ENCODE measurements around the gene TERT. TPM values are rescaled to one million over a fixed set of nuclear protein-coding genes. Genes with fewer than 3 reads are reported as not detected.

TERT gene
- total and polyA plus RNA-seq, 2 of the 13 experiments (the other 11 are each of a cell fraction or from before 2014, with no cell fraction given), result 4.3 to 5.9 TPM

DNA sequence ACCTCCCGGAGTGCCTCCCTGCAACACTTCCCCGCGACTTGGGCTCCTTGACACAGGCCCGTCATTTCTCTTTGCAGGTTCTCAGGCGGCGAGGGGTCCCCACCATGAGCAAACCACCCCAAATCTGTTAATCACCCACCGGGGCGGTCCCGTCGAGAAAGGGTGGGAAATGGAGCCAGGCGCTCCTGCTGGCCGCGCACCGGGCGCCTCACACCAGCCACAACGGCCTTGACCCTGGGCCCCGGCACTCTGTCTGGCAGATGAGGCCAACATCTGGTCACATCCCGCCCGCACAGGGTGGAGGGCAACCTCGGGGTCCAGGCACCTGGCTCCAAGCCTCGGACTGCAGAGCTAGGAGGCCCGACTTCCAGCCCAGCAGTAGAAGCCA, 776 bp upstream of the TERT start (continued):
- TF ChIP-seq, protein P1, sequence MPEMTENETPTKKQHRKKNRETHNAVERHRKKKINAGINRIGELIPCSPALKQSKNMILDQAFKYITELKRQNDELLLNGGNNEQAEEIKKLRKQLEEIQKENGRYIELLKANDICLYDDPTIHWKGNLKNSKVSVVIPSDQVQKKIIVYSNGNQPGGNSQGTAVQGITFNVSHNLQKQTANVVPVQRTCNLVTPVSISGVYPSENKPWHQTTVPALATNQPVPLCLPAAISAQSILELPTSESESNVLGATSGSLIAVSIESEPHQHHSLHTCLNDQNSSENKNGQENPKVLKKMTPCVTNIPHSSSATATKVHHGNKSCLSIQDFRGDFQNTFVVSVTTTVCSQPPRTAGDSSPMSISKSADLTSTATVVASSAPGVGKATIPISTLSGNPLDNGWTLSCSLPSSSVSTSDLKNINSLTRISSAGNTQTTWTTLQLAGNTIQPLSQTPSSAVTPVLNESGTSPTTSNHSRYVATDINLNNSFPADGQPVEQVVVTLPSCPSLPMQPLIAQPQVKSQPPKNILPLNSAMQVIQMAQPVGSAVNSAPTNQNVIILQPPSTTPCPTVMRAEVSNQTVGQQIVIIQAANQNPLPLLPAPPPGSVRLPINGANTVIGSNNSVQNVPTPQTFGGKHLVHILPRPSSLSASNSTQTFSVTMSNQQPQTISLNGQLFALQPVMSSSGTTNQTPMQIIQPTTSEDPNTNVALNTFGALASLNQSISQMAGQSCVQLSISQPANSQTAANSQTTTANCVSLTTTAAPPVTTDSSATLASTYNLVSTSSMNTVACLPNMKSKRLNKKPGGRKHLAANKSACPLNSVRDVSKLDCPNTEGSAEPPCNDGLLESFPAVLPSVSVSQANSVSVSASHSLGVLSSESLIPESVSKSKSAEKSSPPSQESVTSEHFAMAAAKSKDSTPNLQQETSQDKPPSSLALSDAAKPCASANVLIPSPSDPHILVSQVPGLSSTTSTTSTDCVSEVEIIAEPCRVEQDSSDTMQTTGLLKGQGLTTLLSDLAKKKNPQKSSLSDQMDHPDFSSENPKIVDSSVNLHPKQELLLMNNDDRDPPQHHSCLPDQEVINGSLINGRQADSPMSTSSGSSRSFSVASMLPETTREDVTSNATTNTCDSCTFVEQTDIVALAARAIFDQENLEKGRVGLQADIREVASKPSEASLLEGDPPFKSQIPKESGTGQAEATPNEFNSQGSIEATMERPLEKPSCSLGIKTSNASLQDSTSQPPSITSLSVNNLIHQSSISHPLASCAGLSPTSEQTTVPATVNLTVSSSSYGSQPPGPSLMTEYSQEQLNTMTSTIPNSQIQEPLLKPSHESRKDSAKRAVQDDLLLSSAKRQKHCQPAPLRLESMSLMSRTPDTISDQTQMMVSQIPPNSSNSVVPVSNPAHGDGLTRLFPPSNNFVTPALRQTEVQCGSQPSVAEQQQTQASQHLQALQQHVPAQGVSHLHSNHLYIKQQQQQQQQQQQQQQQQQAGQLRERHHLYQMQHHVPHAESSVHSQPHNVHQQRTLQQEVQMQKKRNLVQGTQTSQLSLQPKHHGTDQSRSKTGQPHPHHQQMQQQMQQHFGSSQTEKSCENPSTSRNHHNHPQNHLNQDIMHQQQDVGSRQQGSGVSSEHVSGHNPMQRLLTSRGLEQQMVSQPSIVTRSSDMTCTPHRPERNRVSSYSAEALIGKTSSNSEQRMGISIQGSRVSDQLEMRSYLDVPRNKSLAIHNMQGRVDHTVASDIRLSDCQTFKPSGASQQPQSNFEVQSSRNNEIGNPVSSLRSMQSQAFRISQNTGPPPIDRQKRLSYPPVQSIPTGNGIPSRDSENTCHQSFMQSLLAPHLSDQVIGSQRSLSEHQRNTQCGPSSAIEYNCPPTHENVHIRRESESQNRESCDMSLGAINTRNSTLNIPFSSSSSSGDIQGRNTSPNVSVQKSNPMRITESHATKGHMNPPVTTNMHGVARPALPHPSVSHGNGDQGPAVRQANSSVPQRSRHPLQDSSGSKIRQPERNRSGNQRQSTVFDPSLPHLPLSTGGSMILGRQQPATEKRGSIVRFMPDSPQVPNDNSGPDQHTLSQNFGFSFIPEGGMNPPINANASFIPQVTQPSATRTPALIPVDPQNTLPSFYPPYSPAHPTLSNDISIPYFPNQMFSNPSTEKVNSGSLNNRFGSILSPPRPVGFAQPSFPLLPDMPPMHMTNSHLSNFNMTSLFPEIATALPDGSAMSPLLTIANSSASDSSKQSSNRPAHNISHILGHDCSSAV (CRISPR knock-in tag; IDR thresholded peaks at IDR 0.05; ENCODE audit: borderline replicate concordance), result no peak
- TF ChIP-seq PAF1 (CRISPR knock-in tag; IDR thresholded peaks at IDR 0.05) (no peak), KAT7 (CRISPR knock-in tag; IDR thresholded peaks at IDR 0.05; ENCODE audit: borderline replicate concordance) (no peak), ZSCAN29 (CRISPR knock-in tag; conservative IDR thresholded peaks at IDR 0.05) (no peak), HHEX (CRISPR knock-in tag; IDR thresholded peaks at IDR 0.05) (no peak), ZNF746 (CRISPR knock-in tag; IDR thresholded peaks at IDR 0.05) (no peak), ZBTB38 (CRISPR knock-in tag; IDR thresholded peaks at IDR 0.05) (peak; percentile 66; the same call in 1 of the 2 replicates), ZSCAN30 (CRISPR knock-in tag; IDR thresholded peaks at IDR 0.05) (no peak), NR1H2 (CRISPR knock-in tag; IDR thresholded peaks at IDR 0.05; ENCODE audit: borderline replicate concordance, low read depth) (no peak), TOE1 (CRISPR knock-in tag; IDR thresholded peaks at IDR 0.05) (no peak)
- TF ChIP-seq, protein P2, sequence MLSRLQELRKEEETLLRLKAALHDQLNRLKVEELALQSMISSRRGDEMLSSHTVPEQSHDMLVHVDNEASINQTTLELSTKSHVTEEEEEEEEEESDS (CRISPR knock-in tag; IDR thresholded peaks at IDR 0.05; ENCODE audit: borderline replicate concordance), result no peak
- TF ChIP-seq, protein P3, sequence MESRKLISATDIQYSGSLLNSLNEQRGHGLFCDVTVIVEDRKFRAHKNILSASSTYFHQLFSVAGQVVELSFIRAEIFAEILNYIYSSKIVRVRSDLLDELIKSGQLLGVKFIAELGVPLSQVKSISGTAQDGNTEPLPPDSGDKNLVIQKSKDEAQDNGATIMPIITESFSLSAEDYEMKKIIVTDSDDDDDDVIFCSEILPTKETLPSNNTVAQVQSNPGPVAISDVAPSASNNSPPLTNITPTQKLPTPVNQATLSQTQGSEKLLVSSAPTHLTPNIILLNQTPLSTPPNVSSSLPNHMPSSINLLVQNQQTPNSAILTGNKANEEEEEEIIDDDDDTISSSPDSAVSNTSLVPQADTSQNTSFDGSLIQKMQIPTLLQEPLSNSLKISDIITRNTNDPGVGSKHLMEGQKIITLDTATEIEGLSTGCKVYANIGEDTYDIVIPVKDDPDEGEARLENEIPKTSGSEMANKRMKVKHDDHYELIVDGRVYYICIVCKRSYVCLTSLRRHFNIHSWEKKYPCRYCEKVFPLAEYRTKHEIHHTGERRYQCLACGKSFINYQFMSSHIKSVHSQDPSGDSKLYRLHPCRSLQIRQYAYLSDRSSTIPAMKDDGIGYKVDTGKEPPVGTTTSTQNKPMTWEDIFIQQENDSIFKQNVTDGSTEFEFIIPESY (CRISPR knock-in tag; IDR thresholded peaks at IDR 0.05), result peak; percentile 82
- TF ChIP-seq, protein P4, sequence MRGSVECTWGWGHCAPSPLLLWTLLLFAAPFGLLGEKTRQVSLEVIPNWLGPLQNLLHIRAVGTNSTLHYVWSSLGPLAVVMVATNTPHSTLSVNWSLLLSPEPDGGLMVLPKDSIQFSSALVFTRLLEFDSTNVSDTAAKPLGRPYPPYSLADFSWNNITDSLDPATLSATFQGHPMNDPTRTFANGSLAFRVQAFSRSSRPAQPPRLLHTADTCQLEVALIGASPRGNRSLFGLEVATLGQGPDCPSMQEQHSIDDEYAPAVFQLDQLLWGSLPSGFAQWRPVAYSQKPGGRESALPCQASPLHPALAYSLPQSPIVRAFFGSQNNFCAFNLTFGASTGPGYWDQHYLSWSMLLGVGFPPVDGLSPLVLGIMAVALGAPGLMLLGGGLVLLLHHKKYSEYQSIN (CRISPR knock-in tag; IDR thresholded peaks at IDR 0.05; ENCODE audit: borderline replicate concordance), result no peak
- TF ChIP-seq, protein P5, sequence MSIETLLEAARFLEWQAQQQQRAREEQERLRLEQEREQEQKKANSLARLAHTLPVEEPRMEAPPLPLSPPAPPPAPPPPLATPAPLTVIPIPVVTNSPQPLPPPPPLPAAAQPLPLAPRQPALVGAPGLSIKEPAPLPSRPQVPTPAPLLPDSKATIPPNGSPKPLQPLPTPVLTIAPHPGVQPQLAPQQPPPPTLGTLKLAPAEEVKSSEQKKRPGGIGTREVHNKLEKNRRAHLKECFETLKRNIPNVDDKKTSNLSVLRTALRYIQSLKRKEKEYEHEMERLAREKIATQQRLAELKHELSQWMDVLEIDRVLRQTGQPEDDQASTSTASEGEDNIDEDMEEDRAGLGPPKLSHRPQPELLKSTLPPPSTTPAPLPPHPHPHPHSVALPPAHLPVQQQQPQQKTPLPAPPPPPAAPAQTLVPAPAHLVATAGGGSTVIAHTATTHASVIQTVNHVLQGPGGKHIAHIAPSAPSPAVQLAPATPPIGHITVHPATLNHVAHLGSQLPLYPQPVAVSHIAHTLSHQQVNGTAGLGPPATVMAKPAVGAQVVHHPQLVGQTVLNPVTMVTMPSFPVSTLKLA (IDR thresholded peaks at IDR 0.05), result no peak
- TF ChIP-seq, protein P6, sequence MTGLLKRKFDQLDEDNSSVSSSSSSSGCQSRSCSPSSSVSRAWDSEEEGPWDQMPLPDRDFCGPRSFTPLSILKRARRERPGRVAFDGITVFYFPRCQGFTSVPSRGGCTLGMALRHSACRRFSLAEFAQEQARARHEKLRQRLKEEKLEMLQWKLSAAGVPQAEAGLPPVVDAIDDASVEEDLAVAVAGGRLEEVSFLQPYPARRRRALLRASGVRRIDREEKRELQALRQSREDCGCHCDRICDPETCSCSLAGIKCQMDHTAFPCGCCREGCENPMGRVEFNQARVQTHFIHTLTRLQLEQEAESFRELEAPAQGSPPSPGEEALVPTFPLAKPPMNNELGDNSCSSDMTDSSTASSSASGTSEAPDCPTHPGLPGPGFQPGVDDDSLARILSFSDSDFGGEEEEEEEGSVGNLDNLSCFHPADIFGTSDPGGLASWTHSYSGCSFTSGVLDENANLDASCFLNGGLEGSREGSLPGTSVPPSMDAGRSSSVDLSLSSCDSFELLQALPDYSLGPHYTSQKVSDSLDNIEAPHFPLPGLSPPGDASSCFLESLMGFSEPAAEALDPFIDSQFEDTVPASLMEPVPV (CRISPR knock-in tag; IDR thresholded peaks at IDR 0.05), result no peak

Data from HepG2 (cell line).